ENCODE data around the gene CHD9. TPM values are rescaled to one million over a fixed set of nuclear protein-coding genes. Genes with fewer than 3 reads are reported as not detected.
A peak's percentile ranks its signal among the peaks of the same experiment; 100 is the strongest.

Gene CHD9
- total and polyA plus RNA-seq, 9 of the 15 experiments (the other 6 are each of a cell fraction or from before 2014, with no cell fraction given) = 29.0 to 69.3 (median 40.6) TPM

- no peak for TF ChIP-seq CBX3 (IDR thresholded peaks at IDR 0.05; ENCODE audit: borderline replicate concordance in 1 of 2, low read length in 2 of 2)
- TF ChIP-seq NKRF (IDR thresholded peaks at IDR 0.05; ENCODE audit: borderline replicate concordance) = no peak
- TF ChIP-seq GMEB1 (CRISPR knock-in tag; IDR thresholded peaks at IDR 0.05) = no peak
- 0 out of 2 replicates have a peak, but pooled peaks have one; percentile 13 for TF ChIP-seq ARID3A (IDR thresholded peaks at IDR 0.05; ENCODE audit: borderline replicate concordance, low read depth, low read length)
- no peak for TF ChIP-seq CREB3L1 (IDR thresholded peaks at IDR 0.05; ENCODE audit: borderline replicate concordance, low read depth)
- no peak for TF ChIP-seq NR2F6 (CRISPR knock-in tag; IDR thresholded peaks at IDR 0.05)
- peak; percentile 11; the same call in 1 of the 2 replicates for TF ChIP-seq ATF3 (IDR thresholded peaks at IDR 0.05)
- TF ChIP-seq ATF3 (CRISPR knock-in tag; conservative IDR thresholded peaks at IDR 0.05) = no peak
- TF ChIP-seq SP2 (IDR thresholded peaks at IDR 0.05; ENCODE audit: extremely low read depth, low read depth, low read length, poor library complexity, severe bottlenecking) = no peak
- TF ChIP-seq CAMTA2 (CRISPR knock-in tag; conservative IDR thresholded peaks at IDR 0.05) = no peak
- no peak for TF ChIP-seq POLR2H (tag; IDR thresholded peaks at IDR 0.05; ENCODE audit: low read depth)
- TF ChIP-seq RUNX1 (IDR thresholded peaks at IDR 0.05; ENCODE audit: low read depth) = no peak
- no peak for TF ChIP-seq HLTF (IDR thresholded peaks at IDR 0.05)
- no peak for TF ChIP-seq GTF3C2 (IDR thresholded peaks at IDR 0.05; ENCODE audit: borderline replicate concordance, extremely low read depth, insufficient read length)
- no peak for TF ChIP-seq LEF1 (IDR thresholded peaks at IDR 0.05)
Measured at GRCh38 chr16:53078765-53079485, 24.1 kb downstream of the CHD9 start (continued).
